Endothelial cell of umbilical vein (primary cell): Measurements from ENCODE around the gene LANCL2. TPM values are rescaled to one million over a fixed set of nuclear protein-coding genes. Genes with fewer than 3 reads are reported as not detected.

Experiments used
- BruUV-seq: library from RNA; stranded (reverse); fragments of 400-500 nt; replicated peaks from 2 replicates; lab custom pipeline; 2021; lab: Mats Ljungman, UMichigan
- CTCF ChIA-PET: fragments of 300-600, 350-600 bp; sonication (Branson Sonifier 250); formaldehyde crosslinking; loops from one replicate; lab custom pipeline; 2021; ENCODE audit warnings: antibody characterized with exemption, inconsistent platforms; lab: Charles Lee
- POLR2A ChIA-PET: fragments of 300-600, 350-600 bp; sonication (Branson Sonifier 250); formaldehyde crosslinking; loops from one replicate; lab custom pipeline; 2021; ENCODE audit warnings: antibody characterized with exemption, inconsistent platforms; lab: Charles Lee
- DNase-seq: peaks from one replicate; pipeline ENCODE4 v3.0.0-alpha.2; 2011; ENCODE audit warnings: low read depth, low spot score
- FAIRE-seq: peaks from 2 replicates; lab custom pipeline; 2011; peaks lifted over from hg19 to GRCh38; lab: Jason Lieb, UNC
- H2AFZ ChIP-seq: 2 replicates; pipeline ENCODE4 v1.6.0; 2012; ENCODE audit warnings: low read depth, low read length, control low read depth, inconsistent platforms
- H3K27ac ChIP-seq: 2 replicates; pipeline ENCODE4 v1.5.1; 2011; ENCODE audit warnings: low read depth, mild to moderate bottlenecking, control low read depth, low read length, moderate library complexity; ENCODE audit not compliant: insufficient read depth
- H3K27me3 ChIP-seq, 2 experiments: 2 replicates each; pipeline versions ENCODE4 v1.6.0 to v1.6.1; 2011; ENCODE audit warnings: low read length in 2 of 2, mixed read lengths in 1 of 2; ENCODE audit not compliant: control insufficient read depth in 2 of 2, insufficient read depth in 2 of 2
- H3K36me3 ChIP-seq, 2 experiments: 2 replicates in 1 of 2; 3 replicates in 1 of 2; pipeline ENCODE4 v1.5.1; 2011; ENCODE audit warnings: low read length in 2 of 2, mild to moderate bottlenecking in 1 of 2, moderate library complexity in 1 of 2; ENCODE audit not compliant: control insufficient read depth in 2 of 2, insufficient read depth in 2 of 2; ENCODE audit errors: extremely low read depth in 1 of 2
- H3K4me1 ChIP-seq: 3 replicates; pipeline ENCODE4 v1.5.1; 2011; ENCODE audit warnings: mild to moderate bottlenecking, low read length; ENCODE audit not compliant: control insufficient read depth, insufficient read depth; ENCODE audit errors: extremely low read depth
- H3K4me2 ChIP-seq: 2 replicates; pipeline ENCODE4 v1.6.1; 2011; ENCODE audit warnings: low read length, control low read depth, mixed read lengths; ENCODE audit not compliant: insufficient read depth
- H3K4me3 ChIP-seq, 3 experiments: fragments of 200-600 bp in 1 of 3; sonication (generic), shearing (Covaris generic) in 1 of 3; replicated peaks in 1 of 3; 2 replicates each; pipeline ENCODE4 v1.5.1; 2011 to 2016; ENCODE audit warnings: control low read depth in 3 of 3, low read length in 3 of 3, mild to moderate bottlenecking in 2 of 3, inconsistent platforms in 1 of 3, low read depth in 1 of 3, moderate library complexity in 1 of 3; ENCODE audit not compliant: insufficient read depth in 1 of 3
- H3K79me2 ChIP-seq: 2 replicates; pipeline ENCODE4 v1.6.0; 2012; ENCODE audit warnings: low read length, inconsistent platforms; ENCODE audit not compliant: control insufficient read depth, insufficient read depth
- H3K9ac ChIP-seq: replicated peaks from 2 replicates; pipeline ENCODE3; 2011; ENCODE audit warnings: low read length, control low read depth; ENCODE audit not compliant: insufficient read depth; ENCODE audit errors: extremely low read depth
- H3K9me1 ChIP-seq: replicated peaks from 3 replicates; pipeline ENCODE4 v1.6.0; 2011; ENCODE audit warnings: mild to moderate bottlenecking, low read length; ENCODE audit not compliant: control insufficient read depth, insufficient read depth; ENCODE audit errors: extremely low read depth
- H3K9me3 ChIP-seq: replicated peaks from 2 replicates; pipeline ENCODE4 v1.5.1; 2012; ENCODE audit warnings: low read length, inconsistent platforms; ENCODE audit not compliant: control insufficient read depth, insufficient read depth
- H4K20me1 ChIP-seq: replicated peaks from 2 replicates; pipeline ENCODE3; 2011; ENCODE audit warnings: mild to moderate bottlenecking, low read length; ENCODE audit not compliant: control insufficient read depth, insufficient read depth; ENCODE audit errors: extremely low read depth
- CTCF ChIP-seq, 2 donors: IDR thresholded peaks; 1 replicate in 1 of 2; 2 replicates in 1 of 2; pipeline ENCODE4 v1.5.1; 2011; ENCODE audit warnings: low read length in 2 of 2, mild to moderate bottlenecking in 2 of 2, moderate library complexity in 2 of 2, control low read depth in 1 of 2, inconsistent platforms in 1 of 2, low read depth in 1 of 2; ENCODE audit not compliant: insufficient read depth in 1 of 2; ENCODE audit errors: extremely low read depth in 1 of 2
- EZH2 ChIP-seq: IDR thresholded peaks from 2 replicates; pipeline ENCODE4 v1.6.1; 2012; ENCODE audit warnings: borderline replicate concordance, low read depth, mild to moderate bottlenecking, moderate library complexity, low read length, inconsistent platforms; ENCODE audit not compliant: severe bottlenecking
- JUN ChIP-seq: IDR thresholded peaks from 2 replicates; pipeline ENCODE4 v1.6.1; 2011; ENCODE audit warnings: borderline replicate concordance, low read depth; ENCODE audit not compliant: insufficient read length, insufficient read depth
- MYC ChIP-seq: IDR thresholded peaks from one replicate; pipeline ENCODE4 v1.6.1; 2011; ENCODE audit warnings: mild to moderate bottlenecking, low read depth, low read length
- dilution Hi-C: fragments of 300-500 bp; cut with MboI; formaldehyde crosslinking; loops from one replicate; pipeline ENCODE4 v1.15.0; 2019; ENCODE audit warnings: low sequenced_read_pairs; ENCODE audit not compliant: extremely low pct_ligation_motif_present
- intact Hi-C: fragments of 100-400 bp; cut with micrococcal nuclease; formaldehyde crosslinking; loops from one replicate; pipeline ENCODE4 v1.10.0; 2022
- polyA plus RNA-seq, 4 experiments: library from polyadenylated mRNA; depleted of rRNA in 3 of 4; stranded (reverse) in 3 of 4; unstranded in 1 of 4; fragments of >200 nt; gene quantifications; 2 replicates each; pipeline versions ENCODE4 v1.2.1 to v1.2.3, GENCODE V29; 2011 to 2012; ENCODE audit warnings: missing spikeins in 1 of 4
- total RNA-seq: library from RNA; stranded (reverse); gene quantifications from 2 replicates; pipeline ENCODE4 v1.2.3, GENCODE V29; 2021

Gene LANCL2
- total and polyA plus RNA-seq, 2 donors (not counting 3 experiments of a cell fraction or from before 2014, with no cell fraction given) = 19.2 to 25.3 TPM

- H3K4me2 ChIP-seq = no peak overlapping the region
- H3K4me1 ChIP-seq = peaks cover 2% of the 10 kb centered on the region
- H4K20me1 ChIP-seq = no peaks in the 10 kb centered on the region
- no peaks in the 10 kb centered on the region for H3K9me1 ChIP-seq
- H3K36me3 ChIP-seq = no peaks in the 10 kb centered on the region
- H3K27me3 ChIP-seq = no peaks in the 10 kb centered on the region
- ChIA-PET POLR2A (no interaction called here), CTCF (no interaction called here)
- H3K4me3 ChIP-seq = no peak overlapping the region
- no peak overlapping the region for H3K27ac ChIP-seq
- no TSS peak for BruUV-seq
- H3K79me2 ChIP-seq = no peaks in the 10 kb centered on the region
- no peak overlapping the region for H2AFZ ChIP-seq
- dilution Hi-C loops (no loop called here), intact Hi-C loops (no loop called here)
- TF ChIP-seq EZH2 (no peak), CTCF (IDR thresholded peaks at IDR 0.05; ENCODE audit: extremely low read depth in 1 of 2, insufficient read depth in 1 of 2, low read depth in 1 of 2, low read length in 2 of 2) (no peak), MYC (no peak), JUN (no peak)
- H3K9me3 ChIP-seq = no peaks in the 10 kb centered on the region
- no peak for FAIRE-seq
- no peak overlapping the region for H3K9ac ChIP-seq
- no peak for DNase-seq
Measured at GRCh38 chr7:55343002-55343781, 21.9 kb upstream of the LANCL2 start.
